GM19455 (cell line): ENCODE measurements around the gene OPA3.
A peak's percentile ranks its signal among the peaks of the same experiment; 100 is the strongest.

ENCODE experiments used
- ATAC-seq: cut with Tn5 transposase; IDR thresholded peaks from one replicate; pipeline ENCODE4 v1.9.1; 2021; ENCODE audit not compliant: unreplicated experiment

The OPA3 gene

GRCh38 chr19:45505151-45505995, 79.2 kb downstream of the OPA3 start:
- ATAC-seq = no peak

- ATAC-seq = no peak
These were observed 80.7 kb downstream of the OPA3 start for GRCh38 chr19:45503909-45504308.

GRCh38 chr19:45502111-45502510, 82.5 kb downstream of the OPA3 start:
- no peak for ATAC-seq

- no peak for ATAC-seq
These were observed 82.9 kb downstream of the OPA3 start for GRCh38 chr19:45501730-45502014.

GRCh38 chr19:45500918-45501729, 83.5 kb downstream of the OPA3 start:
- no peak for ATAC-seq

GRCh38 chr19:45499196-45500180, 85.1 kb downstream of the OPA3 start:
- ATAC-seq = no peak

GRCh38 chr19:45498411-45499195, 86.0 kb downstream of the OPA3 start, which contains the start of gene PPM1N:
TSS of gene PPM1N (plus strand) at chr19:45498443. CDS start at chr19:45498473, 30 bp downstream.
- no peak for ATAC-seq

GRCh38 chr19:45497791-45498190, 86.8 kb downstream of the OPA3 start:
- no peak for ATAC-seq

- ATAC-seq = no peak
These were observed 88.2 kb downstream of the OPA3 start for GRCh38 chr19:45496349-45496953.

- ATAC-seq = no peak
These were observed 89.4 kb downstream of the OPA3 start for GRCh38 chr19:45495178-45495577.

- ATAC-seq = no peak
These were observed 90.2 kb downstream of the OPA3 start for GRCh38 chr19:45494261-45494916.

- ATAC-seq = no peak
These were observed 91.8 kb downstream of the OPA3 start for GRCh38 chr19:45492627-45493470.

GRCh38 chr19:45492137-45492626, 92.4 kb downstream of the OPA3 start:
- no peak for ATAC-seq

GRCh38 chr19:45489216-45489855, 95.3 kb downstream of the OPA3 start:
- ATAC-seq = no peak

- ATAC-seq = no peak
These were observed 95.9 kb downstream of the OPA3 start for GRCh38 chr19:45488708-45489107.

- ATAC-seq = peak; percentile 91
These were observed 99.1 kb downstream of the OPA3 start for GRCh38 chr19:45485305-45486077.
